Esophagus (tissue), 2 donors: Measurements from ENCODE around the gene INPP5D. TPM values are rescaled to one million over a fixed set of nuclear protein-coding genes. Genes with fewer than 3 reads are reported as not detected.
A peak's percentile ranks its signal among the peaks of the same experiment; 100 is the strongest.

Experiments used
- H3K27ac ChIP-seq, 2 donors: one replicate each; pipeline ENCODE4 v1.5.1; 2013; ENCODE audit warnings: low read depth in 2 of 2, mild to moderate bottlenecking in 2 of 2, inconsistent platforms in 1 of 2, low read length in 1 of 2, moderate library complexity in 1 of 2
- H3K27me3 ChIP-seq, 2 donors: one replicate each; pipeline ENCODE4 v1.6.1; 2013; ENCODE audit warnings: low read length in 2 of 2, control low read depth in 1 of 2, mild to moderate bottlenecking in 1 of 2; ENCODE audit not compliant: insufficient read depth in 2 of 2, control insufficient read depth in 1 of 2
- H3K36me3 ChIP-seq, 2 donors: one replicate each; pipeline ENCODE4 v1.6.1; 2013; ENCODE audit warnings: low read length in 1 of 2; ENCODE audit not compliant: control insufficient read depth in 2 of 2, insufficient read depth in 2 of 2
- H3K4me1 ChIP-seq, 2 donors: one replicate each; pipeline ENCODE4 v1.6.1; 2013; ENCODE audit warnings: low read length in 1 of 2; ENCODE audit not compliant: control insufficient read depth in 2 of 2, insufficient read depth in 2 of 2
- H3K4me3 ChIP-seq, 2 donors: one replicate each; pipeline ENCODE4 v1.5.1; 2013; ENCODE audit warnings: low read length in 2 of 2, mild to moderate bottlenecking in 2 of 2, low read depth in 1 of 2, moderate library complexity in 1 of 2
- H3K9me3 ChIP-seq, 2 donors: one replicate each; pipeline ENCODE4 v1.6.1; 2013; ENCODE audit warnings: mild to moderate bottlenecking in 2 of 2, low read depth in 1 of 2, low read length in 1 of 2, moderate library complexity in 1 of 2; ENCODE audit not compliant: control insufficient read depth in 2 of 2, insufficient read depth in 1 of 2
- WGBS, 2 donors: extraction: QIAGEN DNeasy Blood & Tissue Kit; methylation state at CpG; one replicate each; pipeline ENCODE4 v1.1.7; 2013; 5-methylcytosine and 5-hydroxymethylcytosine counted together
- polyA plus RNA-seq, 2 donors: library from polyadenylated mRNA; stranded (reverse); fragments of 200-250 nt; gene quantifications; one replicate each; pipeline ENCODE4 v1.2.3, GENCODE V29; 2013
- donor health status: healthy with polysubstance abuse.
- donor health status: Bipolar disorder and iron deficiency.

Gene INPP5D
- polyA plus RNA-seq, 2 donors = 3.4 to 5.6 TPM

- Histone ChIP-seq H3K9me3 (no peaks in the 10 kb centered on the region), H3K4me1 (peaks cover 6 to 9% of the 10 kb centered on the region in 2 donors), H3K4me3 (no peak overlapping the region), H3K27me3 (no peaks in the 10 kb centered on the region), H3K36me3 (no peaks in the 10 kb centered on the region), H3K27ac (no peak overlapping the region)
- 89 to 94% methylated on average over 8 of the region's 8 CpGs for WGBS, 2 donors
Measured at GRCh38 chr2:233210281-233210680, 150.1 kb downstream of the INPP5D start.

- H3K4me1 ChIP-seq = peaks cover 6 to 9% of the 10 kb centered on the region in 2 donors
- no peaks in the 10 kb centered on the region for H3K9me3 ChIP-seq
- no peaks in the 10 kb centered on the region for H3K36me3 ChIP-seq
- no peak overlapping the region for H3K4me3 ChIP-seq
- H3K27ac ChIP-seq = peak overlapping the region in 1 of 2 donors; percentile 35
- 54 to 57% methylated on average over 18 of the region's 18 CpGs for WGBS, 2 donors
- H3K27me3 ChIP-seq = no peaks in the 10 kb centered on the region
Measured at GRCh38 chr2:233210843-233211547, 150.9 kb downstream of the INPP5D start.

DNA sequence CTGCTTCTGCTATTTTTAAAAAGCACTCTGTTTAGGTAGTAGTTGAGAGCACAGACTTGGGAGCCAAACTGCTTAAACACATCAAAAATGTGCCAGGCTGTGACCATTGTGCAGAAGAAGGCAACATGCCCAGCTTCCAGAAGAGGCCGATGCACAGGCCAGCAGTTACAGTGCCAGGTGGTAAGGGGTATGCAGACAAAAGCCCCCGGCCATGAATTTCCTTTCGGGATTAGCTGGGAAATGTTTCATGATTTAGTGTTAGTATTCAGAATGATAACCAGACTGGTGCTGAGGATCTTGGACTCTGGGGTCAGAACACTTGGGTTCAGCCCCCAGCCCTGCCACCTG lies 151.4 kb downstream of the INPP5D start:
- peaks cover 6 to 9% of the 10 kb centered on the region in 2 donors for H3K4me1 ChIP-seq
- WGBS, 2 donors = 32 to 63% methylated on average over 3 of the region's 3 CpGs
- H3K27ac ChIP-seq = peak overlapping the region; percentile 35 to 40
- no peak overlapping the region for H3K4me3 ChIP-seq
- H3K36me3 ChIP-seq = no peaks in the 10 kb centered on the region
- H3K9me3 ChIP-seq = no peaks in the 10 kb centered on the region
- H3K27me3 ChIP-seq = no peaks in the 10 kb centered on the region

DNA sequence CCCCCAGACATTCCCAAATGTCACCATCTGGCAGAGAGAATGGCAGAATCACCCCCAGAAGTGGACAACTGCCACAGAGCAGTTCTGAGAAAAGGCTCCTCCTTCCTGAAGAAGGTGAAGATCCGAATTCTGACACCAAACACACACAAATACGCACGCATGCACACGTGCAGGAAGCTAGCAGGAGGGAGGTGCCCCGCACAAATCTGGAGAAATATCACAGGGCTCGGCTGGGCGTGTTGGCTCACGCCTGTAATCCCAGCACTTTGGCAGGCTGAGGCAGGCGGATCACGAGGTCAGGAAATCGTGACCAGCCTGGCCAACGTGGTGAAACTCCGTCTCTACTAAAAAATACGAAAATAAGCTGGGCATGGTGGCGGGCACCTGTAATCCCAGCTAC lies 152.9 kb downstream of the INPP5D start:
- no peaks in the 10 kb centered on the region for H3K27me3 ChIP-seq
- H3K4me3 ChIP-seq = no peak overlapping the region
- H3K9me3 ChIP-seq = no peaks in the 10 kb centered on the region
- H3K36me3 ChIP-seq = no peaks in the 10 kb centered on the region
- H3K4me1 ChIP-seq = peaks cover 6 to 9% of the 10 kb centered on the region in 2 donors
- WGBS, 2 donors = 52 to 75% methylated on average over 15 of the region's 15 CpGs
- no peak overlapping the region for H3K27ac ChIP-seq

- Histone ChIP-seq H3K27ac (no peak overlapping the region), H3K4me3 (no peak overlapping the region), H3K4me1 (peaks cover 3 to 9% of the 10 kb centered on the region in 2 donors), H3K27me3 (no peaks in the 10 kb centered on the region), H3K36me3 (no peaks in the 10 kb centered on the region), H3K9me3 (no peaks in the 10 kb centered on the region)
- 87 to 89% methylated on average over 6 of the region's 6 CpGs for WGBS, 2 donors
Measured at GRCh38 chr2:233213975-233214374, 153.8 kb downstream of the INPP5D start.

GRCh38 chr2:233217892-233218377 lies 157.8 kb downstream of the INPP5D start:
- H3K36me3 ChIP-seq = no peaks in the 10 kb centered on the region
- H3K27me3 ChIP-seq = no peaks in the 10 kb centered on the region
- 70 to 76% methylated on average over 8 of the region's 8 CpGs for WGBS, 2 donors
- no peaks in the 10 kb centered on the region for H3K4me1 ChIP-seq
- no peak overlapping the region for H3K4me3 ChIP-seq
- H3K27ac ChIP-seq = no peak overlapping the region
- no peaks in the 10 kb centered on the region for H3K9me3 ChIP-seq

- H3K4me3 ChIP-seq = no peak overlapping the region
- no peak overlapping the region for H3K27ac ChIP-seq
- H3K36me3 ChIP-seq = no peaks in the 10 kb centered on the region
- H3K27me3 ChIP-seq = no peaks in the 10 kb centered on the region
- WGBS, 2 donors = 92 to 93% methylated on average over 6 of the region's 6 CpGs
- H3K4me1 ChIP-seq = no peaks in the 10 kb centered on the region
- no peaks in the 10 kb centered on the region for H3K9me3 ChIP-seq
Measured at GRCh38 chr2:233218836-233219235, 158.7 kb downstream of the INPP5D start.

DNA sequence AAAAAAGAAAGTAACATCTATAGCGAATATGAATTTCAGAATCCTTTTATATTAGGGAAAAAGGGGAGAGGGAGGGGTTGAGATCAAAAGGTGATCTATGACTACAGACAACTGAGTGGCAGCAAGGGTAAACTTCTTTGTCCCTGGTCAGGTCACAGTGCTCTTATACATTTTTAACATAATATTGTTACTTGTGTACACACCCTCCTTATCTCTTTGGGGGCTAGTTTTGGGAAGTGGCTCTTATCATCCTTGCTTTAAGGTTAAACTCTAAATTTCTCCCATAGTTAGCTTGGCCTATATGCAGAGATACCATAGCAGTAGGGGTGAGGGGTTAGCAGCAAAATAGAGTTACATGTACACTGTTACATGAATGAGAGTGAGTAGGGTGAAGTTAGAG lies 159.7 kb downstream of the INPP5D start:
- H3K27ac ChIP-seq = no peak overlapping the region
- no peaks in the 10 kb centered on the region for H3K4me1 ChIP-seq
- no peaks in the 10 kb centered on the region for H3K27me3 ChIP-seq
- no peak overlapping the region for H3K4me3 ChIP-seq
- H3K9me3 ChIP-seq = no peaks in the 10 kb centered on the region
- no peaks in the 10 kb centered on the region for H3K36me3 ChIP-seq
- 83 to 95% methylated on average over 1 of the region's 1 CpG for WGBS, 2 donors

DNA sequence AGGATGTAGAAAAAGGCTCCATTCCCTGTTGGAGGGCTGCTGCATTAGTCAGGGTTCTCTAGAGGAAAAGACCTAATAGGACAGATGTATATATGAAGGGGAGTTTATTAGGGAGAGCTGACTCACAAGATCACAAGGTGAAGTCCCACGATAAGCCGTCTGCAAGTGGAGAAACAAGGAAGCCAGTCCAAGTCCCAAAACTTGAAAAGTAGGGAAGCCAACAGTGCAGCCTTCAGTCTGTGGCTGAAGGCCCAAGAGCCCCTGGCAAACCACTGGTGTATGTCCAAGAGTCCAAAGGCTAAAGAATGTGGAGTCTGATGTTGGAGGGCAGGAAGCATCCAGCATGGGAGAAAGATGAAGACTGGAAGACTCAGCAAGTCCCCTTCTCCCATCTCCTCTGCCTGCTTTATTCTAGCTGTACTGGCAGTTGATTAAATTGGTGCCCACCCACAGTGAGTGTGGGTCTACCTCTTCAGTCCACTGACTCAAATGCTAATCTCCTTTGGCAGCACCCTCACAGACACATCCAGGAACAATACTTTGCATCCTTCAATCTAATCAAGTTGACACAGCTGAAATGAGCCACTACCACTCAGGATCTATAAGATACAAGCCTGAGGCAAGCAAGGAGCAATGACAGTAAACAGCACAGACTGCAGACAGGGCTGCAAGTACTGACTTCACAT lies 161.4 kb downstream of the INPP5D start:
- WGBS, 2 donors = 27 to 49% methylated on average over 2 of the region's 2 CpGs
- no peaks in the 10 kb centered on the region for H3K27me3 ChIP-seq
- H3K9me3 ChIP-seq = no peaks in the 10 kb centered on the region
- no peak overlapping the region for H3K4me3 ChIP-seq
- H3K4me1 ChIP-seq = no peaks in the 10 kb centered on the region
- H3K36me3 ChIP-seq = no peaks in the 10 kb centered on the region
- H3K27ac ChIP-seq = no peak overlapping the region
